Lung (tissue), 12 donors: ENCODE results near the gene ZNF45. TPM values are rescaled to one million over a fixed set of nuclear protein-coding genes. Genes with fewer than 3 reads are reported as not detected.
"Not testable (repeated sequence)": the region's sequence is repeated elsewhere in the genome, so short reads cannot be mapped to it uniquely, and the experiment has no call there.

Experiments used
- ATAC-seq: fragments of 200-7000 bp; cut with Tn5 transposase; one replicate; pipeline ENCODE4 v1.9.1; 2020; ENCODE audit warnings: moderate number of reproducible peaks; ENCODE audit not compliant: insufficient read depth, low FRiP score
- DNase-seq, 3 donors: peaks; one replicate each; pipeline ENCODE4 v3.0.0-alpha.2; 2013 to 2017
- H3K27ac ChIP-seq, 2 donors: one replicate each; pipeline ENCODE4 v1.5.1; 2013; ENCODE audit warnings: mild to moderate bottlenecking in 2 of 2, moderate library complexity in 2 of 2, control low read depth in 1 of 2, inconsistent platforms in 1 of 2, low read depth in 1 of 2, low read length in 1 of 2
- H3K27me3 ChIP-seq, 3 donors: one replicate each; pipeline ENCODE4 v1.5.1; 2013; ENCODE audit warnings: low read length in 2 of 3; ENCODE audit not compliant: control insufficient read depth in 3 of 3, insufficient read depth in 3 of 3
- H3K36me3 ChIP-seq, 4 donors: one replicate each; pipeline ENCODE4 v1.5.1; 2013; ENCODE audit warnings: low read length in 4 of 4, mild to moderate bottlenecking in 1 of 4, moderate library complexity in 1 of 4; ENCODE audit not compliant: control insufficient read depth in 4 of 4, insufficient read depth in 4 of 4
- H3K4me1 ChIP-seq, 5 donors: one replicate each; pipeline ENCODE4 v1.5.1; 2013; ENCODE audit warnings: low read length in 5 of 5, mild to moderate bottlenecking in 2 of 5, moderate library complexity in 1 of 5; ENCODE audit not compliant: control insufficient read depth in 5 of 5, insufficient read depth in 5 of 5
- H3K4me3 ChIP-seq: one replicate; pipeline ENCODE4 v1.5.1; 2013; ENCODE audit warnings: mild to moderate bottlenecking, control low read depth, moderate library complexity
- H3K9ac ChIP-seq, 2 donors: one replicate each; pipeline ENCODE4 v1.5.1; 2013; ENCODE audit warnings: low read length in 2 of 2, control low read depth in 1 of 2; ENCODE audit not compliant: insufficient read depth in 1 of 2
- H3K9me3 ChIP-seq, 4 donors: one replicate each; pipeline ENCODE4 v1.5.1; 2013; ENCODE audit warnings: low read length in 3 of 4, mild to moderate bottlenecking in 1 of 4, moderate library complexity in 1 of 4; ENCODE audit not compliant: control insufficient read depth in 4 of 4, insufficient read depth in 3 of 4
- CTCF ChIP-seq: IDR thresholded peaks from 2 replicates; pipeline ENCODE4 v1.5.1; 2012; ENCODE audit warnings: mild to moderate bottlenecking; ENCODE audit errors: control extremely low read depth, extremely low read depth
- WGBS, 2 donors: extraction: QIAGEN DNeasy Blood & Tissue Kit; methylation state at CpG; one replicate each; pipeline ENCODE4 v1.1.7; 2013; 5-methylcytosine and 5-hydroxymethylcytosine counted together
- polyA plus RNA-seq, 2 donors: library from polyadenylated mRNA; stranded (reverse); fragments of 200-250 nt; gene quantifications; one replicate each; pipeline ENCODE4 v1.2.1, GENCODE V29; 2013
- total RNA-seq, 2 donors: library from RNA; depleted of rRNA in 1 of 2; stranded (reverse); fragments of >200 nt in 1 of 2; gene quantifications; one replicate each; pipeline ENCODE4 v1.2.1, GENCODE V29; 2014 to 2021
- donor health status: control.
- donor health status: control.
- donor health status: Bipolar disorder and iron deficiency.
- donor health status: healthy.
- donor health status: DM: yes; HTN: yes; CAD: no.

Gene ZNF45
- total and polyA plus RNA-seq, 4 donors = 2.8 to 20.6 (median 8.1) TPM

- Histone ChIP-seq H3K36me3 (peaks cover 5 to 65% (median 18%) of the 10 kb centered on the region in 4 donors), H3K4me1 (no peaks in the 10 kb centered on the region), H3K4me3 (no peak overlapping the region), H3K27ac (no peak overlapping the region), H3K27me3 (no peaks in the 10 kb centered on the region), H3K9ac (no peak overlapping the region), H3K9me3 (peaks cover 7 to 58% (median 20%) of the 10 kb centered on the region in 4 donors)
- WGBS, 2 donors = 98% methylated on average over 3 of the region's 3 CpGs
- no peak for TF ChIP-seq CTCF
- no peak for ATAC-seq
- peak in 1 of 3 donors; percentile 14 for DNase-seq
These were observed 22.8 kb upstream of the ZNF45 start for GRCh38 chr19:43957891-43958290.

DNA sequence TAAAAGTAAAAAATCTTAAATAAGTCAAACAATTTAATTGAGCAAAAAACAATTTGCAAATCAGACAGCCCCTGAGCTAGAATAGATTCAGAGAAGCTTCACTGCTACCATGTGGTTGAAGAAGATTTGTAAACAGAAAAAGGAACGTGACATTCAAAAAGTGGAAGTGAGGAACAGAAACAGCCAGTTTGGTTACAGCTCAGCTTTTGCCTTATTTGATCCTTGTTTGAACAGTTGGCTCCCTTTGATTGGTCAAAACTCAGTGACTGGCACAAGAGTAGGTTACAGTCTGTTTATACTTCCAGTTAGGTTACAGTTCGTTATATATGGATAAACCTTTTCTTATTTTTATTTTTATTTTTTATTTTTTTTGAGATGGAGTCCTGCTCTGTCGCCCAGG, 21.7 kb upstream of the ZNF45 start:
- no peaks in the 10 kb centered on the region for H3K27me3 ChIP-seq
- no peak for TF ChIP-seq CTCF
- ATAC-seq = no peak
- no peak for DNase-seq
- H3K36me3 ChIP-seq = peaks cover 3 to 65% (median 16%) of the 10 kb centered on the region in 4 donors
- no peak overlapping the region for H3K27ac ChIP-seq
- no peak overlapping the region for H3K4me3 ChIP-seq
- 76 to 89% methylated on average over 3 of the region's 3 CpGs for WGBS, 2 donors
- peaks cover 0 to 2% (median 0%) of the 10 kb centered on the region in 5 donors for H3K4me1 ChIP-seq
- peaks cover 7 to 52% (median 21%) of the 10 kb centered on the region in 4 donors for H3K9me3 ChIP-seq
- no peak overlapping the region for H3K9ac ChIP-seq

DNA sequence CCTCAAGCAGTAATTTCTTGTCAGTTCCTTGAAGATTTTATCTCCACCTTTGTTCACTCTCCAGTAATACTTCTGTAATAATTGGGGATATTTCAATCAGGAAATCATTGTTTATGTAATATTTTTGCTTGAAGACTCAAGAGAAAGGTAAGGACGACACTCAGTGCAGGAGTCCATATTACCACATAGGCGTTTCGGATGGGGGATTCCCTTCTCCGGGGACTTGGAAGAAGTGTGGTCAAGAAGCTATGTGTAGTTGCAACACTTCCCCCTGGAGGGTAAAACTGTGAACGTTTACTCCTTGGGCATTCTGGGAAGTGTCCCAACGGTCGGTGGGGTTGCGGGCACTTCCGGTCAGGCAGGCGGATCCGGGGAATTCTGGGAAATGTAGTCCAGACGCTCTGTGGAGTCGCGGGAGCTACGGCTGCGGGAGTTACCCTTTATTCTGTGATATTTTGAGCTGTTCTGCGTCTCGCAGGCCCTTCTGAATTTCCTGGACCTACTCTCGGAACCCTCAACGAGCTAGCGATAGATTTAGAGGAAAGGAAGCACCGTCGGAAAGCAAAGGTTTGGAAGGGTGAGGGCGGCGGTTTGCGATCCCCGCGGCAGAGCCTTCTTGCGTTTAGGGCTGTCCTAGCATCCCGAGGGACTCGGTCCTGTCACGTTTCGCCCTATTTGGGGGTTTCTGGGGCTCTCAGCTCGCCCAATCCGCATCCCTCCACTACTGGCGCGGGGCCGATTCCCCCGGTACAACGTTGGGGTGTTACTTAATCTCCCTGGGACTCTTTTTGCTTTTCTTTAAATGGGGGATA, 16.0 kb upstream of the ZNF45 start, which contains the start of gene ZNF221:
ZNF221 (plus strand) TSS at position 395 of the 812 bp plus-strand sequence. CDS start 11,499 bp downstream, outside the sequence.
- Histone ChIP-seq H3K4me1 (peaks cover 0 to 2% (median 0%) of the 10 kb centered on the region in 5 donors), H3K27ac (peak within 1 kb of the TSS; percentile 80 to 83), H3K27me3 (no peaks in the 10 kb centered on the region), H3K36me3 (peaks cover 0 to 39% (median 14%) of the 10 kb centered on the region in 4 donors), H3K4me3 (peak within 1 kb of the TSS; percentile 71), H3K9me3 (peaks cover 0 to 34% (median 10%) of the 10 kb centered on the region in 4 donors), H3K9ac (peak within 1 kb of the TSS; percentile 70 to 94)
- ATAC-seq (peak; percentile 98), DNase-seq (peak; percentile 95 to 99 (median 98))
- 0 to 1% methylated on average over 40 of the region's 40 CpGs for WGBS, 2 donors
- TF ChIP-seq CTCF = no peak

GRCh38 chr19:43949803-43950202, 14.7 kb upstream of the ZNF45 start:
- H3K27me3 ChIP-seq, H3K4me3 ChIP-seq, H3K4me1 ChIP-seq, ATAC-seq, H3K9ac ChIP-seq, H3K27ac ChIP-seq, DNase-seq: not testable (repeated sequence)
- H3K9me3 ChIP-seq = peaks cover 0 to 23% (median 7%) of the 10 kb centered on the region in 4 donors
- WGBS, 2 donors = 87 to 90% methylated on average over 2 of the region's 2 CpGs
- peaks cover 0 to 30% (median 10%) of the 10 kb centered on the region in 4 donors for H3K36me3 ChIP-seq

DNA sequence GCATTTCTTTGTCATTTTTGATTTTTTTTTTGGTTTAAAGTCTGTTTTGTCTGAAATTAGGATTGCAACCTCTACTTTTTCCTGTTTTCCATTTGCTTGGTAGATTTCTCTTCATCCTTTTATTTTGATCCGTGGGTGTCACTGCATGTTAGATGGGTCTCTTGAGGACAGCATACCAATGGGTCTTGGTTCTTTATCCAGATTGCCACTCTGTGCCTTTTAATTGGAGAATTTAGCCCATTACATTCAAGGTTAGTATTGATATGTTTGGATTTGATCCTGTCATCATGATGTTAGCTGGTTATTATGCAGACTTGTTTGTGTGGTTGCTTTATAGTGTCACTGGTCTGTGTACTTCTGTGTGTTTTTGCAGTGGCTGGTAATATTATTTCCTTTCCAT, 12.3 kb upstream of the ZNF45 start:
- not testable (repeated sequence) for H3K27me3 ChIP-seq, H3K4me3 ChIP-seq, H3K4me1 ChIP-seq, H3K27ac ChIP-seq, DNase-seq, H3K36me3 ChIP-seq, ATAC-seq, H3K9ac ChIP-seq
- 0% methylated on average over 1 of the region's 1 CpG for WGBS, 2 donors
- peaks cover 0 to 14% (median 5%) of the 10 kb centered on the region in 4 donors for H3K9me3 ChIP-seq
